ENCODE results near the gene NPLOC4.
"Not testable (repeated sequence)": the region's sequence is repeated elsewhere in the genome, so short reads cannot be mapped to it uniquely, and the experiment has no call there.

Gene NPLOC4

GRCh38 chr17:81675515-81676221, 38.8 kb upstream of the NPLOC4 start:
- H3K27me3 ChIP-seq; H3K9me3 ChIP-seq; intact Hi-C loops (cut with DNase I; ENCODE audit: low total_unique reads); H3K4me3 ChIP-seq; DNase-seq; H3K27ac ChIP-seq: not testable (repeated sequence)
- TF ChIP-seq CTCF (IDR thresholded peaks at IDR 0.05) = peak; percentile 58
- peaks cover 16 to 51% (median 33%) of the 10 kb centered on the region in 3 donors for H3K36me3 ChIP-seq
- H3K4me1 ChIP-seq = peaks cover 0 to 12% (median 0%) of the 10 kb centered on the region in 4 donors

GRCh38 chr17:81673561-81674258, 36.8 kb upstream of the NPLOC4 start:
- H3K4me3 ChIP-seq = no peak overlapping the region
- intact Hi-C loops (cut with DNase I; ENCODE audit: low total_unique reads) = no loop called here
- peaks cover 29 to 59% (median 47%) of the 10 kb centered on the region in 3 donors for H3K36me3 ChIP-seq

GRCh38 chr17:81672954-81673353, 36.0 kb upstream of the NPLOC4 start:
- Histone ChIP-seq H3K9me3 (no peaks in the 10 kb centered on the region), H3K27me3 (no peaks in the 10 kb centered on the region), H3K27ac (no peak overlapping the region), H3K4me3 (no peak overlapping the region), H3K36me3 (peaks cover 29 to 59% (median 47%) of the 10 kb centered on the region in 3 donors), H3K4me1 (peaks cover 0 to 17% (median 3%) of the 10 kb centered on the region in 4 donors)
- DNase-seq = no peak
- TF ChIP-seq CTCF (IDR thresholded peaks at IDR 0.05) = no peak
- intact Hi-C loops (cut with DNase I; ENCODE audit: low total_unique reads) = no loop called here

More at GRCh38 chr17:81673561-81674258, 36.8 kb upstream of the NPLOC4 start:
- DNase-seq = no peak
- Histone ChIP-seq H3K9me3 (no peaks in the 10 kb centered on the region), H3K4me1 (peaks cover 0 to 12% (median 0%) of the 10 kb centered on the region in 4 donors), H3K27me3 (no peaks in the 10 kb centered on the region), H3K27ac (no peak overlapping the region)
- TF ChIP-seq CTCF (IDR thresholded peaks at IDR 0.05) = no peak

GRCh38 chr17:81672504-81672903, 35.6 kb upstream of the NPLOC4 start:
- H3K36me3 ChIP-seq = peaks cover 29 to 59% (median 47%) of the 10 kb centered on the region in 3 donors
- H3K9me3 ChIP-seq = no peaks in the 10 kb centered on the region
- intact Hi-C loops (cut with DNase I; ENCODE audit: low total_unique reads) = no loop called here
- TF ChIP-seq CTCF (IDR thresholded peaks at IDR 0.05) = no peak
- H3K4me3 ChIP-seq = no peak overlapping the region
- H3K27me3 ChIP-seq = no peaks in the 10 kb centered on the region
- peaks cover 0 to 21% (median 8%) of the 10 kb centered on the region in 4 donors for H3K4me1 ChIP-seq
- H3K27ac ChIP-seq = no peak overlapping the region
- no peak for DNase-seq

GRCh38 chr17:81667754-81668153, 30.8 kb upstream of the NPLOC4 start:
- Histone ChIP-seq H3K27me3 (no peaks in the 10 kb centered on the region), H3K4me3 (no peak overlapping the region), H3K4me1 (peaks cover 0 to 30% (median 23%) of the 10 kb centered on the region in 4 donors), H3K36me3 (peaks cover 28 to 44% (median 33%) of the 10 kb centered on the region in 3 donors), H3K27ac (no peak overlapping the region), H3K9me3 (no peaks in the 10 kb centered on the region)
- no peak for TF ChIP-seq CTCF (IDR thresholded peaks at IDR 0.05)
- DNase-seq = no peak
- intact Hi-C loops (cut with DNase I; ENCODE audit: low total_unique reads) = loop anchor here (2.0 kb wide), 1 partner anchor 31 kb away; the partner anchor contains the start of genes NPLOC4 and TSPAN10

Data from tibial artery (tissue), 4 donors.